KG1 (cell line): Measurements from ENCODE around the gene HSPA2.
A peak's percentile ranks its signal among the peaks of the same experiment; 100 is the strongest.

ENCODE experiments used
- DNase-seq: peaks from one replicate; lab custom pipeline; 2025; lab: John Stamatoyannopoulos, UW

The HSPA2 gene

DNA sequence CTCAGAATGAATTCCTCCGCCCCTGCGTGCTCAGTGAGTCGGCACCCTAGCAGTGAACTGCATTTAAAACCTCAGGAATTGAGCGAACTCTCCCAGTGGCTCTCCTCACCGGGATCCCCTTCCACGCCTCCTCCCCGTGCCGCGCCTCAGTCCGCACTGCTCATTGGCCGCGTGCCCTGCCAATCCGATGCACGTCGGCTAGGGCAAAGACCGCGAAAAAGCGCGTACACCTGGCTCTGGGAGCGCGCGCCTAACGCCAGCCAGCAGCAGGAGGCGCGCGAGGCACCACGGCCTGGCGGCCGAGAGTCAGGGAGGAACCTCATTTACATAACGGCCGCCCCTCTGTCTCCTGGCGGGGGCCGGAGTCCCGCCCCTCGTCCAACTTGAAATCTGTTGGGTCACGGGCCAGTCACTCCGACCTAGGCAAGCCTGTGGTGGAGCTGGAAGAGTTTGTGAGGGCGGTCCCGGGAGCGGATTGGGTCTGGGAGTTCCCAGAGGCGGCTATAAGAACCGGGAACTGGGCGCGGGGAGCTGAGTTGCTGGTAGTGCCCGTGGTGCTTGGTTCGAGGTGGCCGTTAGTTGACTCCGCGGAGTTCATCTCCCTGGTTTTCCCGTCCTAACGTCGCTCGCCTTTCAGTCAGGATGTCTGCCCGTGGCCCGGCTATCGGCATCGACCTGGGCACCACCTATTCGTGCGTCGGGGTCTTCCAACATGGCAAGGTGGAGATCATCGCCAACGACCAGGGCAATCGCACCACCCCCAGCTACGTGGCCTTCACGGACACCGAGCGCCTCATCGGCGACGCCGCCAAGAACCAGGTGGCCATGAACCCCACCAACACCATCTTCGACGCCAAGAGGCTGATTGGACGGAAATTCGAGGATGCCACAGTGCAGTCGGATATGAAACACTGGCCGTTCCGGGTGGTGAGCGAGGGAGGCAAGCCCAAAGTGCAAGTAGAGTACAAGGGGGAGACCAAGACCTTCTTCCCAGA, at the start of gene HSPA2:
Gene HSPA2 (plus strand): TSS at position 534 of the 995 bp plus-strand sequence. CDS start 109 bp downstream, at position 643.
- DNase-seq, result peak; percentile 87

DNA sequence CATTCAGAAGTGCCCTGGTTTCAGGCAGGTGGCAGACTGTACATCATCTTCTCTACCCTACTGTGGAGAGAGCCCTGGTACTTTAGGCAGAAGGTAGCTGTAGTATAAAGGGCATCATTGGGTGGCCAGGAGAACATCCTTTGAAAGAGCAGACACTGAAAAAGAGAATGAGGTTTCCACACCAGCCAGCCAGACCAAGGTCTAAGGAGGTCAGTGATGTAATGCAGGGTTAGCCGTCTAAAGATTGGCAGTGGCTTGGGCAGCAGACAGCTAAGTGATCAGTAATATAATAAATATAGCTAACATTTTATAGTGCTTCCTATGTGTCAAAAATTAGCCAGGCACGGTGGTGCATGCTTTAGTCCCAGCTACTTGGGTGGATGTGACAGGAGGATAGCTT, 48.9 kb upstream of the HSPA2 start:
- DNase-seq, result no peak

DNA sequence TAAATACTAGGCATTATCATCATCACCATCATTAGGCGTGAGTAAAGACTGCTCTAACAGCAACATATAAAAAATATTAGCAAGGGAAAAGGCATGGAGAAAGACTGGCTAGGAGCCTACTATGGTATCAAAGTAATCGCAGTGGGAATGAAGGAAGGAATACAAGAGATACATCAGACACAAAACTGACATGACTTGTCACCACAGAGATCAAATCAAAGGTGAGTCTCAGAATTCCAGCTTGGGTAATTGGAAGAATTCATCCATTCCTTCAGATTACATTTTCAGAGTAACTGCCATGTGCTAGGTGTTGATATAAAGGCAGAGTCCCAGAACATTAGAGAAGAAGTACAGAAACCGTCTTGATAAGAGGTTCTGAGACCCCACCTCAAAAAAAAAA, 47.1 kb upstream of the HSPA2 start:
- DNase-seq, result no peak

DNA sequence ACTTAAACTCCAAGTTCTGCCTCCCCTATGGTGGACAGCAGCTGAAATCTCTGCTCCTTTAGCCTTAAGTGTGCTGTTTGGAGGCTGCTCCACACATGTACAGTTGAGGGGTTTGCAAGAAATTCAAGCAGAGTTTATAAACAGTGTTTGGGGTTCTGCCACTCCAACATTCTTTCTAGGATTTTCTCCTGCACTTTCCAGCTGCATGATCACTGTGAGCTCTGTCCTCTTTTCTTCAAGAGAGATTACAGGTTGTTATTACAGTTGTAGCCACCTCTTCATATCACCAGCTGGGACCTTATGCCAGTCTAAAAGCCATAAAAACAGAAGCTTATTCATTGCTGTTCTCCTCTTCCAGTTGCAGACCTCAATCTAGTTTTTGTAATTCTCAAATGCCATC, 45.3 kb upstream of the HSPA2 start:
- no peak for DNase-seq

DNA sequence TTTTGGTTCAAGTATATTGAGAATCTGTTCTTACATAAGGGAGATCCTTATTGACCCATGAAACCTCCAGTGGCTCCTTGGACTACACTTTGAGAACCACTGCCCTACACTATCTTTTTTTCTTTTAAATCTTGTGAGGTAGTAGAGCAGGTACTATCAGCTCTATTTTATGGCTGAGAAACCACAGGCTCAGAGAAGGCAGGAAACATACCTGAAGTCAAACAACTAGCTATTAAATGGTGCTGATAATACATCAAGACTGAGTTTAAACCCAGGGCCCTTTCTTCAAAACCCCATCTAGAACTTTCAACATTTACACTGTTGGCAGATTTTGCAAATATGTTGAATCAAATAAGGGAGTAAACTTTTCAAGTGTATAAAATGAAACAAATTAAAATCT, 43.8 kb upstream of the HSPA2 start:
- no peak for DNase-seq

DNA sequence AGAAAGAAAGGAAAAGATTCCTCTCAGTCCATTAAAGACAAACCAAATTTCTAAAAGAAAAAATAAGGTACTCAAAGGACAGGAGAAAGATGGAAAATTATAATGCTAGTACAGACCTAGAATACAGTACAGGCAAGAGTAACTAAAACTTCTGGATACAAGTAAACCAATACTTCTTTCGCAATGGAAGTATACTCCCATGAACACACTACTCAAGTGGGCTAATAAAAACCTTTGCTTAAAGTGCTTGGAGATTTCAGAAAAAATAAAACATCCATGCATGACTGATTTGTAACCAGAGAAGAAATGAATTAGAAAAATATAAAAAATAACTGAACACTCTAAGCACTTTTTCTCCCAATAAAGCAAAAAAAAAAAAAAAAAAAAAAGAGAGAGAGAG, 40.5 kb upstream of the HSPA2 start:
- no peak for DNase-seq

DNA sequence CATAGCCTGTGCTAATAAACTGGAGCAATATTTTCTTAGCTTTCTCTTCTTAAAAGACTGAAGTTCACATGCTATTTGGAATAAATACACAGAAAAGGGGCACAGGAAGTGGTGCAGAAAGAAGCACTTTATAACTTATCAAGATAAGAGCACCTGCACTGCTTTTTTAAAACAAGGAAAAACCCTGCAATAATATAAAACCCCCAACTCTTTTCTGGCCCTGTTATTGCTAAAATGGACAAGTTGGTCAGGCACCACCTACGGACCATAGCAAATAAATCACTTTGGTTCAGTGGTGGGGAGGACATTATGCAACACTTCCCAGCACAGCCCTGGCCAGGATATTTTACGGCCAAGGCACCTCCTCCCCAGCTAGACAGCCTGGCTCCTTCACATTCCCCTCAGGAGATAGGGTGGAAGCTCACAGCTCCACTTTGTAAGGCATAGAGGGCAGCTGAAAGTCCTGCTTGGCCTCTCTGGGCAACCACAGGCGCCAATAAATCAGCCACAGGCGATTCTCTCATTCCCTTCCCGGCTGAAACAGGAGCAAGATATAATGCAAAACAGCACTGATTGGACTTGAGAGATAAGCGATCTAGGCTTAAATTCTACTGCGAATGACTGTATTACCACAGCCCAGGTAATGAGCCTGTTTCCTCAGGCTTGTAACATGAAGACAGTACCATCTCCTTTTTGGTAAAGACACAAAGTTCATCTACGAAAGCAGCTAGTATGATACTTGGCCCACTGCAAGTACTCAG, 39.0 kb upstream of the HSPA2 start:
- DNase-seq, result no peak

DNA sequence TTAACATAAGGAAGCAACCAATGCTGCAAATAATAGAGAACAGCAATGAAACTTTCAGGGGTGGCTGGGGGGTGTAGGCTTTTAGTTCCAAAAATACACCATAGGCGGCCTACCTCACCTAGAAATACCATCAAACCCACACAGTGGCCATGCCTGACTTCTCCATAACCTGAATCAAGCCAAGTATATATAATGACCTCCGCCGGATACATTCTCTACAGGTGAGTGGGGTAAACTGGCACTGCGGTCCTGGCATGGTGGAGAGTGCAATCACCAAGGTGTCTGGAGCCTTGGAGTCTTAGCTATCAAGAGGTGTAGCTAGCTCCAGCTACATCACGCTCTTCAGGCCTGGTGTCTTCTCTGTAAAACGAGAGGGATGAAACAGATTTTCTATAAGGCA, 38.1 kb upstream of the HSPA2 start:
- DNase-seq, result no peak

DNA sequence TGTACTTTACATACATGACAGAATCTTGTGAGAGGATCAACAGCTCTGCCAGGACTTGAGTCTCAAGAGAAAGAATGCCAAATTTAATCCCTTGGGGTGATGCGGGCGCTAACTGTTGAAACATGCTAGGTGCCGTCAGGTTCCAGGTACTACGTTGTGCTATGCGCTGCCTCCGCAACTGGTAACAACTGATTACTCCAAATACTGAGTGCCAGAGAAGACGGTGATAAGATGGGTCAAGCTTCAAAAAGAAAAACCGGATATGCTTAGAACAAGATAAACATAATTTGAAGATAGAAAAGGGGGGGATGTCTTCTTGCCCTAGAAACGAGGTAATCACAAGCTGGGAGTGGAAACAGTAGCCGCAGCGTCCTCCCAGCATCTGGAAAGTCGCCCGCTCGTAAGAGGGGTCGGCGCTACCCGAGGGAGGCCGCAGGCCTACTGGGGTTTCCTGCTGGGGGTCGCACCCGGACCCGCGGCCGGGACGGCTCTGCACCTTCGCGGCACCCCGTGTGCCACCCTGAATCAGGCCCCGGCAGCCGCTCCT, 37.6 kb upstream of the HSPA2 start:
- peak; percentile 16 for DNase-seq

DNA sequence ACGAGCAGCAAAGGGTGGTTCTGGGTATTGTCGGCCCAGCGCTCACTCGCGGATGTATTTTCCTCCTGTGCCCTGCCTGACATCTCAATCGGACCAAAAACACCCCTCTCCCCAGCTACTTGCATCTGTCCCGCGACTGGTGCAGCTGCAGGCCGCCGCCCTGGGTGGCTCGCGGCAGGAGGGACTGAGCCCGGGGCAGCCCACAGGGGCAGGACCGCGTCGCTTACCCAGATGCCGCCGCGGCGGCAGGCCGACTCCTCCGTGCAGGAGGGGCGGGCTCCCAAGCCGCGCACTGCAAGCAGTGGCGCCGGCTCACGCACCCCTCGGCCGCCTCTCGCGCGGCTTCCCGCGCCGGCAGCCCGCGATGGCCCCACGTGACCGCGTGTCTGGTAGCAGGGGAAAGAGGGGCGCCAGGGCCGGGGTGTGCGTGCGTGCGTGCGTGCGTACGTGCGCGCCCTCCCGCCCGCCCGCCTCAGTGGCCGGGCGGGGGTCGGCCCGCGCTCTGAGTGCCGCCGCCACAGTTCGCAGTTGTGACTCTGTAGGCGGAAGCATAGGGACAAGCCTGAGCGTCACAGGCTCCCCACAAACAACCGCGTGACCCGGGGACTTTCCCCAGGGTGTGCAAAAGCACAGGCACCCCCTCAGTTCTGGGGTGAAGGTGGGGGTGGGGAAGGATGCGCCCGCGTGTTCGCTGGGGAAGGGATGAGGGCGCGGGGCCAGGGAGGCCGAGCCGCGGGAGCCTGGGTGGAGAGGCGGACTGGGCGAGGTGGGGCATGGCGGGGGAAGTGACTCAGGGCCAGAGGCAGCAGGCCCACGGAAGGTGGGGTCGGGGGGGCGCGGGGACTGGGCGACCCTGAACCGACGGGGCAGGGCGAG, 36.9 kb upstream of the HSPA2 start, which contains the start of gene ZBTB25:
Gene ZBTB25 (minus strand): TSS at position 405 of the 876 bp plus-strand sequence. CDS start 13,305 bp downstream, outside the sequence.
- peak; percentile 83 for DNase-seq

DNA sequence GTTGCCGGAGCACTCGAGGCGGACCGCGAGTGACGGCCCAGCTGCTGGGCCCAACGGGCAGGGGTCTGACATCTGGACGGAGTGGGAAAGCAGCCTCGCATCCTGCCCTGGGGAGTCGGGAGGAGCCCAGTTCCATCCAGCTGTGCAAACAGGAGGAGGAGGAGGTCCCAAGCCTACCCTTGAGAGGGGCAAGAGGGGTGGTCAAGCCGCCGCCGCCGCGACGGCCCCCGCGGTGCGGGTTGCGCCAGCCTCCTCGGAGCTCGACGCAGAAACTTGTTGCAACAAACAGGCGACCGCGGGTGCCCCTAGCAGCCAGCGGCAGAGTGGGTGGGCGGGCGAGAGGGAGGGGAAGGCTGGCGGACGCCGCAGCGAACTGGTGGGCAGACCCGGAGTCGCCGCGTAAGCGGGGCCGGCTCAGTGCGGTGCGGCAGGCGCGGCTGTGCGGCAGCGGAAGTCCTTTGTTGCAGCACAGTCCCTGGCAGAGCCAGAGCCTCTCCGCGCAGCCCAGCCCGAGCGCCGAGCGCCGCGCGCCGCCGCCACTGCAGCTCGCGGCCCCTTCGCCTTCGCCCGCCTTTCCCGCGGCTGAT, 36.1 kb upstream of the HSPA2 start, which contains the start of gene ZBTB1:
Gene ZBTB1 (plus strand): TSS at position 461 of the 587 bp plus-strand sequence. CDS start 16,735 bp downstream, outside the sequence.
- peak; percentile 75 for DNase-seq

DNA sequence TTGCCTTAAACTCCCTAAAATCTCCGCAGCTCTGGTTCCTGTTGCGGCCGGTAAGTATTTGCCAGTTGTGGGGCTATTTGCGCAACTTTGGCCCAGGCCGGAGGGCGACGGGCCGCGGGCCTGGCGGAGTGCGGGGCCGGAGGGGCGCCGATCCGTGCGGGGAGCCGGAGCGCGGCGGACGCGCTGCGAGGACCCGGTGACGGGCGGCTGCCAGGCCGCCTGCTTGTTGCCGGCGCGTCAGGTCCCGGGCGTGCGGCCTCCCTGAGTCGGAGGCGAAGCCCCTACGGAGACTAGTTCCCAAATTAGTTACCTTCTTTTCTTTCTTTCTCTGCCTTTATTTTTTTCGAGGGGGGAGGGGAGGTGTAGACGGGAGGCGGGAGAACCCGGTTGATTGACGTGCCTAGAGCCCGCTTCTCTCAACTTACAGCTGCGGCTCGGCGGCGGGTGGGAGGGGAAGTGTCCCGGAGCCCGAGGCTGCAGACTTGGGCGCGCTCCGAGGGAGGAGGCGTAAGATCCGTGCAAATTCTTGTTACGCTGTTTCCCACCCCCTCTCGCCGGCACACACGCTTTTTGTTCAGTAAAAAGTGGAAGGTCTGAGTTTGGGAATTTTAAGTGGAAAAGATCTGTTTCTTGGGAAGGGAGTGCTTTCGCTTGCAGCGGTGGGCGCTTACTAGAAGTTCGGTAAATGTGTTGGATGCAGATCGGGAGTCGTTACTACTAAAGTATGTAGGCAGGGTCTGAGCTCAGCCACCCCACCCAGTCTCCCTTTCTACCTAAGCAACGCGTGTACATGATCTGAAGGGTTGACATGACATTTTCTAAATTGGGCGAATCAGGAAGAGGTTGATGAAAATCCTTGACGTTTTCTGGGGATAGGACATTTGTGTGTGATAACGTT, 35.4 kb upstream of the HSPA2 start:
- DNase-seq, result peak; percentile 57

DNA sequence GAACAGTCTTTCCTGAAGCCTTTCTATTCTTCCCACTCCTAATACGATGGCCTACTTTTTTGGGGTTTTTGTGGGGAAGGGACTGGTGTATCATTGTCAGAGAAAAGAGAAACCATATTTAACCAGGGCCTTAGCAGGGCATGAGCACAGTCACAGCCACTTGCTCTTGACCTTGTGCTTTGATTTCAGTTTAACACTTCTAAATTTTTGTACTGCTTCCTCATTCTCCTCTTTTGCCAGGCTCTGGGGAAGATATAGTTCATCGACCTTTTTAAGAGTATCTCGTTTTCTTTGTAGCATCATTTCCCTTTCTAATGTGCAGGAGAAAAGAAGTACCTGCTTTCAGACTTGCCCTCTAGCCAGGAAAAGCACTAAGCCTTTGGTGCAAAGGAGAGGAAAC, 33.8 kb upstream of the HSPA2 start:
- no peak for DNase-seq

DNA sequence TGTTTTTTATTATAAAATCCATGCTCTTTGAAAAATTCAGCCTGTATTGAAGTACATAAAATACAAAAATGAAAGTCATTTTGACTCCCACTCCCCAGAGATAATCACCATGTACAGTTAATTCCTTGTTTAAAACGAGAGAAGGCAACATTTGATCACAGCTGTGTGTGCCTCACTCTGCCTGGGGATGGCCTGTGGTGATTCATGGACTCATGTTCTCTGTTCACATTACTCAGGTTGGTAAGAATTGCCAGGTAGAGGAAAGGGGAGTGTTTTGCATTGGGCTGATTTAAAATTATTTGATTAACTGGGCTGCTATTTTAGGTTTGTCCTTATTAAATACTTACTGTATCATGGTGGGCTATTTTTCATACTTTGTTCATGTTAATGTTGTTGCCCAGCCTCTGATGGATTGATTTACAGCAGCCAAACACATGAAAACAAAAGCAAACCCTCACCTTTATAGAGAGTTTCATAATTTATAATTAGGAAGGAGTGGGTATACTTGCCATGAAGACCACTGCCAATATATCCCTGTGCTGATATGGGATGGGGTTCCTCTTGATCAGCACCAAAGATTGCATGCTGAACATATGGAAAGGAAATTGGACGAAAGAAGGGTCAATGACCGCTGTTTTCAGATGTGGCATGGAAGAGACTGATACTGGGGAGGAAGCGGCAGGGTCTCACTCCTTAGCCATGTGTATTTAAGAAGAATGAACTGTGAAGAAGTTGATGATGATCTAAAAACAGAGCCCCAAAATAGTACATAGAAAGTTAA, 33.0 kb upstream of the HSPA2 start:
- no peak for DNase-seq

DNA sequence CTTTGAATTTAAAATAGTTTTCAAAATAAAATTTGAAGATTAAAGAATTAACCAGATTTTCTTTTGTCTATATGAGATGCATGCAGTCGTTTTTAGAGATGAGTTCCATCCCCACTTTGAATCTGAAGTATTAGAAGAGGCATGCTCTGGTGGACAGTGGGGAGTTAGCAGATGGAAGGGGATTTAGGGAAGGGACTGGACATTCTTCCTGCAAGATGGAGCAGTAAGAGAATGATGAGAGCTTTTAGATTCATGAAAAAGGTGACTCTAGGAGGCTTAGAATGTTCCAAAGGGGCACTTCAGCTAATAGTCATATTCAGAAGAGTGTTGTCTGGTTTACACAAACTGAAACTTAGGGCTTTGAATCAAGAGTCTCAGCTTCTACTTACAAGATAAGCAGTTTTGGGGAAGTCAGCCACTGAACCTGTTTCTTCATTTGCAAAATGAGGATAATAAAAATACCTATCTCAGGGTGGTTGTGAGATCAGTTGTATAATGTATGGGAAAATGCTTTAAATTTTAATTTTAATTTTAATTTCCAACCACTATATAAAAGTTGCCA, 32.2 kb upstream of the HSPA2 start:
- no peak for DNase-seq

DNA sequence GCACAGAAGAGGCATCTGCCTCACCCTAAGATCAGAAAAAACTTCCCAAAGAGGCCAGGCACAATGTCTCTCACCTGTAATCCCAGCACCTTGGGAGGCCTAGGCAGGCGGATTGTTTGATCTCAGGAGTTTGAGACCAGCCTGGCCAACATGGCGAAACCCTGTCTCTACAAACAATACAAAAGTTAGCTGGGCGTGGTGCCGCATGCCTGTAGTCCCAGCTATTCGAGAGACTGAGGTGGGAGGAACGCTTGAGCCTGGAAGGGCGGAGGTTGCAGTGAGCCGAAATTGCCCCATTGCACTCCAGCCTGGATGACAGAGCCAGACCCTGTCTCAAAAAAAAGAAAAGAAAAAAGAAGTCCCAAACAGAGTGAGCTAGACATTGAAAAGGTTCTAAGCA, 31.5 kb upstream of the HSPA2 start:
- no peak for DNase-seq

DNA sequence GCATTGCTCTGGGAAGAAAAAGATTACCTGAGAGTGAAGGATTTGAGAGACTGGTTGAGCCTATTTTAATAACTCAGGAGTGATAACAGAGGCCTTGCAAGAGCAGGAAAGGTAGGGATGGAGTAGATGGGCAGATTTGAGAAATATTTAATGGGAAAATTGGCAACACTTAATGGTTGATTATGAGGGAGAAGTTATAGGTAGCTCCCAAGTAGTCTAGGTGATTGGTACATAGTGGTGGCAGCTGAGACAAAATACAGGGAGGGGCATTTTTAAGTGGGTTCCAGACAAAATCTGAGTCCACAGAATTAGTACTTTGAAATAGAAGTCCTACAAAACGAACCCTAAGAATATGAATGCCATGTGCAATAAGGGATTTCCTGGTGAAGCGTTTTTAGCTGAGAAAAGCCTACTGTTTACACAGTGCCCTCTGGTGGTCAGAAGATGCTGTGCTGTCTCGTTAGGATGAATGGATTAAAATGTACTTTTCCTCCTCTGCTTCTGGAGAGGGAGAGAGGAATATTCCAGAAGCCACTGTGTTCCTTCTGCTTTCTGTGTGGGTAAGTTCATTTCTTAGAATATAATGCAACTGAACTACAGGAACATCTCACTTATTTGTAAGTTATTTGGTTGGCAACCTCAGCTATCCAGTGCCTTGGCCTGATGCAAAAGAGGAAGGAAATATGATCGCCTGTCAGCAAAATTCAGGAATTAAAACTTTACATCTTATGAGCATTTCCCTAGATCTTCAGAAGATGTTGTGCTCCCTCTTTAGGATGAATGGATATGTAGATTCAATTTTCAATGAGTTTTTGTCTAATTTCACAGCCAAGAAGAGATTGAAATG, 29.5 kb upstream of the HSPA2 start:
- DNase-seq, result peak; percentile 66

DNA sequence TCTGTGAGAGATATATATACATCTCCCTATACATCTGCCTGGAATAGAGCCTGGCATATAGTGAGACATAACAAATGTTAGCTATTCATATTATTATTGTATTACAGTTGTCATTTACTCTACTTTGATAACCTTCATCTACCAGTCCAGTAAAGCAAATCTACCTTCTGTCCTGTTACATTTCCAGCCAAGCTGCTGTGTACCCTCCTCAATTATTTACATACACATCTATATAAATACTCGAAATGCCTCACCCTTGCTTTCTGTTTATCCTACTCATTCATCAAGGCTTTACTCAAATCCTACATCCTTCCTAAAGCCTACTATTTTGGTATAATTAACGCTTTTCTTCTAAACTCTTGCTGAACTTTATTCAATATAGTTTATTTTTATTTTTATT, 27.3 kb upstream of the HSPA2 start:
- no peak for DNase-seq
